Measurements from ENCODE around the gene GPBP1L1. TPM values are rescaled to one million over a fixed set of nuclear protein-coding genes. Genes with fewer than 3 reads are reported as not detected.

GPBP1L1 gene
- total RNA-seq, 2 experiments from 2014 or later = 116 to 125 TPM

DNA sequence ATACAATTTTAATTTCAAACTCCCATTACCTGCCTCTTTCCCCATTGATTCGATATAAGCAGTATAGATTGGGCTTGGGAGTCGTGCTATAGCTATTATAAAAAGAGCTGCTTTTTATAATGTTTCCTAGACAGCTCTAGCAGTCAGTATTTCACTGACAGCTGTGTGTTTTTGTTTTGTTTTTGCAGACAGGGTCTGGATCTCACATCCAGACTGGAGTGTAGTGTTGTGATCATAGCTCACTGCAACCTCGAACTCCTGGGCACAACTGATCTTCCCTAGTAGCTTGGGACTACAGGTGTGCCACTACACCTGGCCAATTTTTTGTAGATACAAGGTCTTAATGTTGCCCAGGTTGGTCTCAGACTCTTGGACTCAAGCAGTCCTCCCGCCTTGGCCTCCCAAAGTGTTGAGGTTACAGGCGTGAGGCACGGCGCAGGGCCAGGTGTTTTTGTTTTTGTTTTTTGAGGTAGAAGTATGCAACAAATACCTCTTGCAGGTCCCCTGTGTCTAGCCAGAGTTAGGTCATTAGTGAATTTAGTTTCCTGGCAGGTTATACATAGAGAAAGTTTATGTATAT is 100.7 kb downstream of the GPBP1L1 start:
- DNase-seq (peak in 1 of 14 experiments; percentile 24), ATAC-seq (ENCODE audit: poor library complexity) (no peak)
- ChIA-PET POLR2A (interaction anchor here (0.5 to 5.0 kb wide), 11 partner anchors 23 to 571 kb away, joined by 3 to 65 read pairs (median 3); partner anchors contain the start of genes CCDC163, GPBP1L1, MMACHC and MUTYH), CTCF (interaction anchor here (1.4 to 2.4 kb wide), 2 partner anchors 93 to 100 kb away, joined by 4 to 6 read pairs; partner anchors contain the start of gene GPBP1L1)
- Histone ChIP-seq H3K9me3 (ENCODE audit: control insufficient read depth in 1 of 2, insufficient read depth in 1 of 2, low read length in 2 of 2) (no peaks in the 10 kb centered on the region), H3K4me1 (ENCODE audit: insufficient read depth, low read length) (peaks cover 44% of the 10 kb centered on the region), H3K36me3 (ENCODE audit: insufficient read depth, low read length) (peaks cover 6% of the 10 kb centered on the region), H3K27ac (ENCODE audit: low read depth in 1 of 2, low read length in 2 of 2) (peak overlapping the region; percentile 94 to 95), H3K27me3 (ENCODE audit: control insufficient read depth in 1 of 2, insufficient read depth in 2 of 2, low read length in 2 of 2) (no peaks in the 10 kb centered on the region), H3K4me3 (ENCODE audit: low read length) (peak overlapping the region; percentile 95)
- Mint-ChIP-seq H3K4me1 (ENCODE audit: low read depth) (peaks cover 45% of the 10 kb centered on the region), H3K27ac (peak overlapping the region; percentile 89), H3K36me3 (ENCODE audit: low read depth) (peaks cover 18% of the 10 kb centered on the region), H3K27me3 (no peaks in the 10 kb centered on the region), H3K4me3 (peak overlapping the region; percentile 94), H3K9me3 (no peaks in the 10 kb centered on the region)
- intact Hi-C loops (cut with DNase I, micrococcal nuclease) = loop anchor here (2.0 to 10.0 kb wide), 9 partner anchors 15 to 1881 kb away; partner anchors contain the start of genes BTBD19 (in 2 of the 2), DYNLT4 (in 2 of the 2), PLK3 (in 2 of the 2) and GPBP1L1 (in 1 of the 2)
- TF ChIP-seq, protein P1, sequence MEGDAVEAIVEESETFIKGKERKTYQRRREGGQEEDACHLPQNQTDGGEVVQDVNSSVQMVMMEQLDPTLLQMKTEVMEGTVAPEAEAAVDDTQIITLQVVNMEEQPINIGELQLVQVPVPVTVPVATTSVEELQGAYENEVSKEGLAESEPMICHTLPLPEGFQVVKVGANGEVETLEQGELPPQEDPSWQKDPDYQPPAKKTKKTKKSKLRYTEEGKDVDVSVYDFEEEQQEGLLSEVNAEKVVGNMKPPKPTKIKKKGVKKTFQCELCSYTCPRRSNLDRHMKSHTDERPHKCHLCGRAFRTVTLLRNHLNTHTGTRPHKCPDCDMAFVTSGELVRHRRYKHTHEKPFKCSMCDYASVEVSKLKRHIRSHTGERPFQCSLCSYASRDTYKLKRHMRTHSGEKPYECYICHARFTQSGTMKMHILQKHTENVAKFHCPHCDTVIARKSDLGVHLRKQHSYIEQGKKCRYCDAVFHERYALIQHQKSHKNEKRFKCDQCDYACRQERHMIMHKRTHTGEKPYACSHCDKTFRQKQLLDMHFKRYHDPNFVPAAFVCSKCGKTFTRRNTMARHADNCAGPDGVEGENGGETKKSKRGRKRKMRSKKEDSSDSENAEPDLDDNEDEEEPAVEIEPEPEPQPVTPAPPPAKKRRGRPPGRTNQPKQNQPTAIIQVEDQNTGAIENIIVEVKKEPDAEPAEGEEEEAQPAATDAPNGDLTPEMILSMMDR (IDR thresholded peaks at IDR 0.05) = no peak

- intact Hi-C loops (cut with DNase I, micrococcal nuclease) = loop anchor here (2.0 to 10.0 kb wide), 9 partner anchors 16 to 1880 kb away; partner anchors contain the start of genes BTBD19 (in 2 of the 2), DYNLT4 (in 2 of the 2), PLK3 (in 2 of the 2) and GPBP1L1 (in 1 of the 2)
- H3K9me3 ChIP-seq (ENCODE audit: control insufficient read depth in 1 of 2, insufficient read depth in 1 of 2, low read length in 2 of 2) = no peaks in the 10 kb centered on the region
- Mint-ChIP-seq H3K36me3 (ENCODE audit: low read depth) (peaks cover 16% of the 10 kb centered on the region), H3K27me3 (no peaks in the 10 kb centered on the region), H3K4me1 (ENCODE audit: low read depth) (peaks cover 43% of the 10 kb centered on the region), H3K9me3 (no peaks in the 10 kb centered on the region), H3K27ac (peak overlapping the region; percentile 89), H3K4me3 (peak overlapping the region; percentile 94)
- no peak for ATAC-seq (ENCODE audit: poor library complexity)
- no peak for DNase-seq
- peaks cover 6% of the 10 kb centered on the region for H3K36me3 ChIP-seq (ENCODE audit: insufficient read depth, low read length)
- ChIA-PET POLR2A (interaction anchor here (0.5 to 5.0 kb wide), 12 partner anchors 22 to 911 kb away, joined by 3 to 65 read pairs (median 3); partner anchors contain the start of genes ARMH1, CCDC163, GPBP1L1 and MMACHC), CTCF (interaction anchor here (1.4 to 2.4 kb wide), 2 partner anchors 92 to 101 kb away, joined by 4 to 6 read pairs; partner anchors contain the start of gene GPBP1L1)
- peak overlapping the region; percentile 95 for H3K4me3 ChIP-seq (ENCODE audit: low read length)
- H3K27ac ChIP-seq (ENCODE audit: low read depth in 1 of 2, low read length in 2 of 2) = peak overlapping the region; percentile 94 to 95
- TF ChIP-seq, protein P1 (IDR thresholded peaks at IDR 0.05) = no peak
- no peaks in the 10 kb centered on the region for H3K27me3 ChIP-seq (ENCODE audit: control insufficient read depth in 1 of 2, insufficient read depth in 2 of 2, low read length in 2 of 2)
- H3K4me1 ChIP-seq (ENCODE audit: insufficient read depth, low read length) = peaks cover 44% of the 10 kb centered on the region
These were observed 101.3 kb downstream of the GPBP1L1 start for GRCh38 chr1:45585110-45585426.

DNA sequence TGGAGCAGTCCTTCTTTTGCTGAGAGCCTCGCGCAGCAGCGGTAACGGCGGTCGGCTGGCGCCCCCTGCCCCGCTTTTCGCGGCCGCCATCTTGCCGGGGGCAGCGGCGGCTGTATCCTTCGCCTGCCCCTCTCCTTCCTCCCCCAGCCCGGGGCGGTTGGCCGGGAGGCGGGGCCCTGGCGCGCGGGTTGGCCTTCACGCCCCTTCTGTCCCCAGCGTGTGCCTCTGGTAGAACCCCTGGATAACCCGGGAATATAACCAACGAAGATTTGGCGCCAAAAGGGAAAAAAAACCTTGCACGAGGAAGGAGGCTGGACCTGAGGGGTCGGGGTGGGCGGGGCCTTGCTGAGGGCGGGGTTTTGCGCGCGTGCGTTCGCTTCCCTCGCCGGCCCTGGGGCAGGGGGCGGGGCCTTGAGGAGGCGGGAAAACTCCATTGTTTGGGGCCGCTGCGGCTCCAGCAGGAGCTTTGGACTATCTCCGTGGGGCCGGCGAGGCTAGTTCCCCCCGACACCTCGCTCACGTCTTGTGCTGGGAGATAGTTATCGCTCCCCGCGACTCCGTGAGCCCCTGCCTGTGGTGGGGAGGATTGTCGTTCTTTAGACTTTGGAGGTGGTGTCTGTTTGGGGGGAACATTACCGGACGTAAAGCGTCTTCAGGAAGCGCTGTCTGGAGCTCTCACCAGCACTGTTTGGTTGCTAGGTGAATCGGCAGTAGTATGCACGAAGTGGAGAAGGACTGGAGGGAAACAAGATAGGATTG is 101.8 kb downstream of the GPBP1L1 start:
- Mint-ChIP-seq H3K27me3 (no peaks in the 10 kb centered on the region), H3K36me3 (ENCODE audit: low read depth) (peaks cover 16% of the 10 kb centered on the region), H3K9me3 (no peaks in the 10 kb centered on the region), H3K4me1 (ENCODE audit: low read depth) (peaks cover 43% of the 10 kb centered on the region), H3K27ac (peak overlapping the region; percentile 93), H3K4me3 (peak overlapping the region; percentile 94)
- TF ChIP-seq, protein P1 (IDR thresholded peaks at IDR 0.05) = peak; percentile 6
- ChIA-PET POLR2A (interaction anchor here (0.5 to 5.0 kb wide), 17 partner anchors 22 to 910 kb away, joined by 3 to 65 read pairs (median 4); partner anchors contain the start of genes AKR1A1, ARMH1, CCDC163 and GPBP1L1), CTCF (interaction anchor here (0.6 to 2.4 kb wide), 4 partner anchors 27 to 101 kb away, joined by 3 to 6 read pairs (median 4); partner anchors contain the start of gene GPBP1L1)
- peaks cover 44% of the 10 kb centered on the region for H3K4me1 ChIP-seq (ENCODE audit: insufficient read depth, low read length)
- peak overlapping the region; percentile 94 to 95 for H3K27ac ChIP-seq (ENCODE audit: low read depth in 1 of 2, low read length in 2 of 2)
- peak; percentile 60 for ATAC-seq (ENCODE audit: poor library complexity)
- H3K9me3 ChIP-seq (ENCODE audit: control insufficient read depth in 1 of 2, insufficient read depth in 1 of 2, low read length in 2 of 2) = no peaks in the 10 kb centered on the region
- intact Hi-C loops (cut with DNase I, micrococcal nuclease) = loop anchor here (2.0 to 10.0 kb wide), 11 partner anchors 16 to 1880 kb away; partner anchors contain the start of genes BTBD19 (in 2 of the 2), DYNLT4 (in 2 of the 2), MUTYH (in 2 of the 2) and PLK3 (in 2 of the 2)
- H3K36me3 ChIP-seq (ENCODE audit: insufficient read depth, low read length) = peaks cover 2% of the 10 kb centered on the region
- no peaks in the 10 kb centered on the region for H3K27me3 ChIP-seq (ENCODE audit: control insufficient read depth in 1 of 2, insufficient read depth in 2 of 2, low read length in 2 of 2)
- DNase-seq = peak; percentile 75 to 97 (median 82)
- H3K4me3 ChIP-seq (ENCODE audit: low read length) = peak overlapping the region; percentile 95

All from CD4-positive, alpha-beta T cell (primary cell).